ENCODE measurements around the gene PLN. TPM values are rescaled to one million over a fixed set of nuclear protein-coding genes. Genes with fewer than 3 reads are reported as not detected.

PLN gene
- total and polyA plus RNA-seq, 9 of the 15 experiments (the other 6 are each of a cell fraction or from before 2014, with no cell fraction given): 0.03 to 0.30 (median 0.03) TPM; not detected in 6

DNA sequence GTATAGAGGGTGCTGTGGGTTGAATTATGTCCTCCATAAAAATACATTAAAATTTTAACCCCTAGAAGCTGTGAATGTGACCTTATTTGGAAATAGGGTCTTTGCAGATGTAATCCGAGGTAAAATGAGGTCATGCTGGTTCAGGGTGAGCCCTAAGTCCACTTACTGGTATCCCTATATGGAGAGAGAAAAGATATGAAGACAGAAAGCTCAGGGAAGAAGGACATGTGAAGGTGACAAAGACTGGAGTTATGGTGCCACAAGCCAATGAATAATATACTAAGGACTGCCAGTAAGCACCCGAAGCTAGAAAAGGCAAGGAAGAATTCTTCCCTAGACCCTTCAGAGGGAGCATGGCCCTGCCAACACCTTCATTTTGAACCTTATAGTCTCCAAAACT, 50.2 kb downstream of the PLN start (continued):
- no peak for TF ChIP-seq E2F8 (IDR thresholded peaks at IDR 0.05; ENCODE audit: low read depth, partially characterized antibody)

- no TSS peak for BruUV-seq (replicated peaks)
- POLR2A ChIA-PET: interaction anchor here (0.8 to 1.2 kb wide), 2 partner anchors 13 to 523 kb away, joined by 3 read pairs; no protein-coding TSS in a partner anchor
- no peak for ATAC-seq
- DNase-seq (ENCODE audit: extremely low read depth in 1 of 4, low spot score in 3 of 4): no peak
- 88% methylated on average over 2 of the region's 2 CpGs for WGBS (ENCODE audit: insufficient coverage, low coverage, missing lambda C conversion rate)
- H3K27ac ChIP-seq (ENCODE audit: extremely low read depth, low read depth, low read length): no peak overlapping the region
- intact Hi-C loops (cut with micrococcal nuclease): no loop called here
- H3K9me3 ChIP-seq (replicated peaks; ENCODE audit: control insufficient read depth, insufficient read depth, low read depth, low read length): peaks cover 4% of the 10 kb centered on the region; the same call in 1 of the 2 replicates
- no peak overlapping the region for H2AFZ ChIP-seq (ENCODE audit: low read depth, low read length)
- no peaks in the 10 kb centered on the region for H4K20me1 ChIP-seq (replicated peaks; ENCODE audit: control insufficient read depth, insufficient read depth, low read length)
- CTCF ChIA-PET (ENCODE audit: low intra/inter-chr PET ratio): no interaction called here
- H3K9me1 ChIP-seq (ENCODE audit: control insufficient read depth, insufficient read depth, low read length): no peaks in the 10 kb centered on the region
- no peak overlapping the region for H3K9ac ChIP-seq (ENCODE audit: insufficient read depth in 1 of 2, low read depth in 2 of 2, low read length in 2 of 2)
- 0 out of 3 replicates have a peak, but pooled peaks cover 5% of the 10 kb centered on the region for H3K79me2 ChIP-seq (ENCODE audit: control insufficient read depth, insufficient read depth, low read length)
- no peaks in the 10 kb centered on the region for H3K27me3 ChIP-seq (ENCODE audit: control insufficient read depth in 2 of 2, insufficient read depth in 2 of 2, low read length in 2 of 2)
- no peaks in the 10 kb centered on the region for H3K36me3 ChIP-seq (ENCODE audit: control insufficient read depth, insufficient read depth, low read length)
- H3K4me1 ChIP-seq (replicated peaks in 1 of 2; ENCODE audit: control insufficient read depth in 2 of 2, insufficient read depth in 2 of 2, low read length in 2 of 2): no peaks in the 10 kb centered on the region
- no peak for FAIRE-seq
- in situ Hi-C loops (cut with MboI): no loop called here
- H3K4me2 ChIP-seq (ENCODE audit: insufficient read depth, low read length): no peak overlapping the region
- no peak overlapping the region for H3K4me3 ChIP-seq
- TF ChIP-seq XRCC3 (IDR thresholded peaks at IDR 0.05) (no peak), ZFP30 (CRISPR knock-in tag; IDR thresholded peaks at IDR 0.05; ENCODE audit: borderline replicate concordance) (no peak), ZNF41 (CRISPR knock-in tag; conservative IDR thresholded peaks at IDR 0.05) (no peak), C11orf30 (IDR thresholded peaks at IDR 0.05; ENCODE audit: low read depth) (no peak), RBFOX2 (IDR thresholded peaks at IDR 0.05; ENCODE audit: low read depth, low read length) (no peak), TRIM28 (IDR thresholded peaks at IDR 0.05) (no peak), HEY1 (CRISPR knock-in tag; IDR thresholded peaks at IDR 0.05; ENCODE audit: borderline replicate concordance) (no peak), EWSR1 (IDR thresholded peaks at IDR 0.05; ENCODE audit: borderline replicate concordance, low read depth, partially characterized antibody) (no peak), RREB1 (CRISPR knock-in tag; IDR thresholded peaks at IDR 0.05) (no peak), MCM2 (IDR thresholded peaks at IDR 0.05; ENCODE audit: low read depth) (no peak), ZNF324 (CRISPR knock-in tag; IDR thresholded peaks at IDR 0.05) (no peak)
- TF ChIP-seq, protein P1, sequence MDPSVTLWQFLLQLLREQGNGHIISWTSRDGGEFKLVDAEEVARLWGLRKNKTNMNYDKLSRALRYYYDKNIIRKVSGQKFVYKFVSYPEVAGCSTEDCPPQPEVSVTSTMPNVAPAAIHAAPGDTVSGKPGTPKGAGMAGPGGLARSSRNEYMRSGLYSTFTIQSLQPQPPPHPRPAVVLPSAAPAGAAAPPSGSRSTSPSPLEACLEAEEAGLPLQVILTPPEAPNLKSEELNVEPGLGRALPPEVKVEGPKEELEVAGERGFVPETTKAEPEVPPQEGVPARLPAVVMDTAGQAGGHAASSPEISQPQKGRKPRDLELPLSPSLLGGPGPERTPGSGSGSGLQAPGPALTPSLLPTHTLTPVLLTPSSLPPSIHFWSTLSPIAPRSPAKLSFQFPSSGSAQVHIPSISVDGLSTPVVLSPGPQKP (CRISPR knock-in tag; IDR thresholded peaks at IDR 0.05): no peak
These were observed 54.2 kb downstream of the PLN start for GRCh38 chr6:118602300-118602699.
